H9 (cell line): ENCODE measurements around the gene KLK13. TPM values are rescaled to one million over a fixed set of nuclear protein-coding genes. Genes with fewer than 3 reads are reported as not detected.

Source experiments
- DNase-seq: peaks from one replicate; pipeline ENCODE4 v3.0.0-alpha.2; 2017
- H2AFZ ChIP-seq: one replicate; pipeline ENCODE4 v1.6.1; 2013; ENCODE audit warnings: mild to moderate bottlenecking, low read length, control low read depth, moderate library complexity
- H2AK5ac ChIP-seq: 2 replicates; pipeline ENCODE4 v1.6.1; 2013; ENCODE audit warnings: low read length, control low read depth, mixed read lengths; ENCODE audit not compliant: insufficient read length
- H2BK120ac ChIP-seq: one replicate; pipeline ENCODE4 v1.6.1; 2013; ENCODE audit warnings: low read depth, mild to moderate bottlenecking, low read length, control low read depth, inconsistent platforms; ENCODE audit not compliant: poor library complexity, severe bottlenecking
- H2BK12ac ChIP-seq: 2 replicates; pipeline ENCODE4 v1.6.1; 2013; ENCODE audit warnings: low read length, control low read depth, mixed read lengths, low read depth; ENCODE audit not compliant: insufficient read length
- H2BK15ac ChIP-seq: 2 replicates; pipeline ENCODE4 v1.6.1; 2013; ENCODE audit warnings: low read depth, low read length, control low read depth
- H2BK20ac ChIP-seq: one replicate; pipeline ENCODE4 v1.6.1; 2013; ENCODE audit warnings: low read depth, mild to moderate bottlenecking, low read length, control low read depth, inconsistent platforms; ENCODE audit not compliant: poor library complexity, severe bottlenecking
- H2BK5ac ChIP-seq: 2 replicates; pipeline ENCODE4 v1.6.1; 2013; ENCODE audit warnings: low read length, control low read depth, mixed read lengths; ENCODE audit not compliant: insufficient read length
- H3K14ac ChIP-seq: 2 replicates; pipeline ENCODE4 v1.6.1; 2013; ENCODE audit warnings: low read length, control low read depth; ENCODE audit not compliant: insufficient read depth
- H3K18ac ChIP-seq: 2 replicates; pipeline ENCODE4 v1.6.1; 2013; ENCODE audit warnings: low read depth, mild to moderate bottlenecking, mixed read lengths, low read length, control low read depth; ENCODE audit not compliant: insufficient read length
- H3K23ac ChIP-seq: 2 replicates; pipeline ENCODE4 v1.6.1; 2013; ENCODE audit warnings: low read length, control low read depth, mixed read lengths, low read depth; ENCODE audit not compliant: insufficient read length
- H3K23me2 ChIP-seq: 2 replicates; pipeline ENCODE4 v1.6.1; 2013; ENCODE audit warnings: low read depth, mild to moderate bottlenecking, mixed read lengths, low read length, control low read depth; ENCODE audit not compliant: insufficient read length, poor library complexity, severe bottlenecking
- H3K27ac ChIP-seq: 2 replicates; pipeline ENCODE4 v1.5.1; 2013; ENCODE audit warnings: low read length, control low read depth, mixed read lengths, low read depth; ENCODE audit not compliant: insufficient read length
- H3K27me3 ChIP-seq: 2 replicates; pipeline ENCODE4 v1.6.1; 2013; ENCODE audit warnings: low read length, control low read depth, inconsistent platforms; ENCODE audit not compliant: insufficient read depth
- H3K4ac ChIP-seq: 2 replicates; pipeline ENCODE4 v1.6.1; 2013; ENCODE audit warnings: low read depth, mild to moderate bottlenecking, control low read depth, inconsistent platforms, low read length, moderate library complexity
- H3K4me1 ChIP-seq: 2 replicates; pipeline ENCODE4 v1.6.1; 2013; ENCODE audit warnings: low read length, control low read depth, inconsistent platforms; ENCODE audit not compliant: insufficient read depth
- H3K4me2 ChIP-seq: 2 replicates; pipeline ENCODE4 v1.6.1; 2013; ENCODE audit warnings: low read length, control low read depth, mixed read lengths; ENCODE audit not compliant: insufficient read length, insufficient read depth
- H3K56ac ChIP-seq: 2 replicates; pipeline ENCODE4 v1.6.1; 2013; ENCODE audit warnings: low read depth, mild to moderate bottlenecking, mixed read lengths, low read length, control low read depth; ENCODE audit not compliant: insufficient read length
- H3K79me1 ChIP-seq: 2 replicates; pipeline ENCODE4 v1.6.1; 2013; ENCODE audit warnings: low read depth, mild to moderate bottlenecking, moderate library complexity, low read length, control low read depth, inconsistent platforms; ENCODE audit not compliant: insufficient read depth, poor library complexity, severe bottlenecking
- H3K79me2 ChIP-seq: 2 replicates; pipeline ENCODE4 v1.6.1; 2013; ENCODE audit warnings: low read length, control low read depth, inconsistent platforms; ENCODE audit not compliant: insufficient read depth
- H3K9ac ChIP-seq: 2 replicates; pipeline ENCODE4 v1.6.1; 2013; ENCODE audit warnings: low read length, control low read depth, mixed read lengths; ENCODE audit not compliant: insufficient read length; ENCODE audit errors: extremely low read depth
- H3K9me3 ChIP-seq: one replicate; pipeline ENCODE4 v1.6.1; 2013; ENCODE audit warnings: low read depth, low read length, inconsistent platforms; ENCODE audit not compliant: control insufficient read depth
- H3T11ph ChIP-seq: one replicate; pipeline ENCODE4 v1.6.1; 2013; ENCODE audit warnings: mild to moderate bottlenecking, low read length, control low read depth, inconsistent platforms
- H4K20me1 ChIP-seq: one replicate; pipeline ENCODE4 v1.6.1; 2013; ENCODE audit not compliant: control insufficient read depth, insufficient read length, insufficient read depth
- H4K5ac ChIP-seq: 2 replicates; pipeline ENCODE4 v1.6.1; 2013; ENCODE audit warnings: low read depth, mild to moderate bottlenecking, mixed read lengths, low read length, control low read depth; ENCODE audit not compliant: insufficient read length
- H4K8ac ChIP-seq: replicated peaks from 2 replicates; pipeline ENCODE4 v1.6.1; 2013; ENCODE audit warnings: low read length, control low read depth, mixed read lengths, low read depth; ENCODE audit not compliant: insufficient read length
- H4K91ac ChIP-seq: 2 replicates; pipeline ENCODE4 v1.6.1; 2013; ENCODE audit warnings: low read depth, mild to moderate bottlenecking, moderate library complexity, mixed read lengths, low read length, control low read depth; ENCODE audit not compliant: insufficient read length
- H3K27ac Mint-ChIP-seq, 3 experiments: 2 replicates in 2 of 3; 3 replicates in 1 of 3; pipeline ENCODE4 v1.8.0; 2020 to 2021; ENCODE audit warnings: mixed read lengths in 3 of 3, mild to moderate bottlenecking in 1 of 3, moderate library complexity in 1 of 3
- H3K27me3 Mint-ChIP-seq: 2 replicates; pipeline ENCODE4 v1.8.0; 2021; ENCODE audit warnings: low read depth, mild to moderate bottlenecking, moderate library complexity, mixed read lengths
- H3K36me3 Mint-ChIP-seq, 3 experiments: 2 replicates in 2 of 3; 3 replicates in 1 of 3; pipeline ENCODE4 v1.8.0; 2020 to 2021; ENCODE audit warnings: low read depth in 3 of 3, mixed read lengths in 3 of 3; ENCODE audit not compliant: insufficient read depth in 1 of 3
- H3K4me1 Mint-ChIP-seq, 2 experiments: 2 replicates each; pipeline ENCODE4 v1.8.0; 2020; ENCODE audit warnings: mixed read lengths in 2 of 2
- H3K4me3 Mint-ChIP-seq, 2 experiments: 2 replicates in 1 of 2; 3 replicates in 1 of 2; pipeline ENCODE4 v1.8.0; 2020 to 2021; ENCODE audit warnings: mild to moderate bottlenecking in 2 of 2, mixed read lengths in 2 of 2, moderate library complexity in 1 of 2
- H3K9me3 Mint-ChIP-seq, 2 experiments: 2 replicates in 1 of 2; 3 replicates in 1 of 2; pipeline ENCODE4 v1.8.0; 2020; ENCODE audit warnings: mild to moderate bottlenecking in 2 of 2, mixed read lengths in 2 of 2, moderate library complexity in 1 of 2
- WGBS: extraction: QIAGEN DNeasy Blood & Tissue Kit; methylation state at CpG from one replicate; pipeline ENCODE4 v1.1.7; 2013; ENCODE audit warnings: missing lambda C conversion rate, low lambda C conversion rate, mixed read lengths; ENCODE audit not compliant: insufficient read length; ENCODE audit errors: extremely low coverage; 5-methylcytosine and 5-hydroxymethylcytosine counted together
- total RNA-seq: library from RNA; stranded (reverse); gene quantifications from 2 replicates; pipeline ENCODE4 v1.2.1, GENCODE V29; 2021
- TF ChIP-seq, protein P1 (sequence below): fragments of 200-600 bp; sonication (generic); conservative IDR thresholded peaks from 3 replicates; pipeline ENCODE4 v1.8.0; 2021; ENCODE audit warnings: antibody characterized with exemption, mild to moderate bottlenecking

KLK13 gene
- total RNA-seq, 1 experiment from 2014 or later = 4.2 TPM

- Histone ChIP-seq H3K79me1 (no peaks in the 10 kb centered on the region), H2AK5ac (no peak overlapping the region), H2BK20ac (no peak overlapping the region), H3K14ac (no peak overlapping the region), H3K9me3 (no peaks in the 10 kb centered on the region), H3T11ph (no peak overlapping the region), H4K91ac (no peak overlapping the region), H3K23me2 (no peaks in the 10 kb centered on the region), H2BK5ac (no peak overlapping the region), H3K9ac (no peak overlapping the region), H3K27ac (no peak overlapping the region), H2AFZ (no peak overlapping the region), H2BK120ac (no peak overlapping the region), H2BK15ac (no peak overlapping the region), H3K56ac (no peak overlapping the region), H3K27me3 (no peaks in the 10 kb centered on the region; the same call in 1 of the 2 replicates), H3K4ac (no peak overlapping the region), H3K4me1 (peaks cover 2% of the 10 kb centered on the region; the same call in 1 of the 2 replicates), H3K18ac (no peak overlapping the region), H2BK12ac (no peak overlapping the region), H4K5ac (no peak overlapping the region), H3K79me2 (no peaks in the 10 kb centered on the region), H4K20me1 (no peaks in the 10 kb centered on the region), H3K23ac (no peak overlapping the region), H3K4me2 (no peak overlapping the region), H4K8ac (no peak overlapping the region)
- Mint-ChIP-seq H3K27ac (no peak overlapping the region), H3K4me3 (no peak overlapping the region; a peak in 1 of 5 replicates), H3K27me3 (peaks cover 18% of the 10 kb centered on the region), H3K36me3 (peaks cover 0 to 6% (median 0%) of the 10 kb centered on the region in 3 experiments; a peak in 1 of 7 replicates), H3K4me1 (peaks cover 23 to 29% of the 10 kb centered on the region in 2 experiments), H3K9me3 (peaks cover 7% of the 10 kb centered on the region in 2 experiments; a peak in 4 of 5 replicates)
- no peak for DNase-seq
- TF ChIP-seq, protein P1, sequence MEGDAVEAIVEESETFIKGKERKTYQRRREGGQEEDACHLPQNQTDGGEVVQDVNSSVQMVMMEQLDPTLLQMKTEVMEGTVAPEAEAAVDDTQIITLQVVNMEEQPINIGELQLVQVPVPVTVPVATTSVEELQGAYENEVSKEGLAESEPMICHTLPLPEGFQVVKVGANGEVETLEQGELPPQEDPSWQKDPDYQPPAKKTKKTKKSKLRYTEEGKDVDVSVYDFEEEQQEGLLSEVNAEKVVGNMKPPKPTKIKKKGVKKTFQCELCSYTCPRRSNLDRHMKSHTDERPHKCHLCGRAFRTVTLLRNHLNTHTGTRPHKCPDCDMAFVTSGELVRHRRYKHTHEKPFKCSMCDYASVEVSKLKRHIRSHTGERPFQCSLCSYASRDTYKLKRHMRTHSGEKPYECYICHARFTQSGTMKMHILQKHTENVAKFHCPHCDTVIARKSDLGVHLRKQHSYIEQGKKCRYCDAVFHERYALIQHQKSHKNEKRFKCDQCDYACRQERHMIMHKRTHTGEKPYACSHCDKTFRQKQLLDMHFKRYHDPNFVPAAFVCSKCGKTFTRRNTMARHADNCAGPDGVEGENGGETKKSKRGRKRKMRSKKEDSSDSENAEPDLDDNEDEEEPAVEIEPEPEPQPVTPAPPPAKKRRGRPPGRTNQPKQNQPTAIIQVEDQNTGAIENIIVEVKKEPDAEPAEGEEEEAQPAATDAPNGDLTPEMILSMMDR = no peak
- WGBS = no CpG with 5 or more reads among the region's 6 CpGs
Measured at GRCh38 chr19:51078731-51079130, 13.8 kb upstream of the KLK13 start.
